ENCODE data around the gene ABCG1. TPM values are rescaled to one million over a fixed set of nuclear protein-coding genes. Genes with fewer than 3 reads are reported as not detected.

Gene ABCG1
- total and polyA plus RNA-seq, 4 donors: 1.6 to 9.7 (median 5.3) TPM

GRCh38 chr21:42243026-42243425 is 24.1 kb downstream of the ABCG1 start:
- Histone ChIP-seq H3K9me3 (ENCODE audit: control insufficient read depth in 4 of 4, low read length in 3 of 4) (no peaks in the 10 kb centered on the region), H3K36me3 (ENCODE audit: control insufficient read depth in 4 of 4, insufficient read depth in 3 of 4, low read depth in 1 of 4, low read length in 3 of 4) (no peaks in the 10 kb centered on the region), H3K4me1 (ENCODE audit: control insufficient read depth in 4 of 4, insufficient read depth in 4 of 4, low read length in 3 of 4) (no peaks in the 10 kb centered on the region), H3K9ac (ENCODE audit: low read depth in 1 of 2, low read length in 2 of 2) (no peak overlapping the region), H3K4me3 (ENCODE audit: low read depth in 1 of 3, low read length in 3 of 3) (no peak overlapping the region), H3K27ac (ENCODE audit: low read depth in 1 of 2, low read length in 2 of 2) (no peak overlapping the region), H3K27me3 (ENCODE audit: control insufficient read depth in 4 of 4, insufficient read depth in 4 of 4, low read length in 3 of 4) (no peaks in the 10 kb centered on the region)
- no peak for DNase-seq (ENCODE audit: low spot score)
- TF ChIP-seq TAF1 (conservative IDR thresholded peaks at IDR 0.05) (no peak), HNF4G (IDR thresholded peaks at IDR 0.05) (no peak), YY1 (IDR thresholded peaks at IDR 0.05) (no peak), ZBTB33 (IDR thresholded peaks at IDR 0.05) (no peak), CTCF (IDR thresholded peaks at IDR 0.05; ENCODE audit: low read depth, low read length, missing input control) (no peak), MAX (IDR thresholded peaks at IDR 0.05) (no peak), FOXA2 (IDR thresholded peaks at IDR 0.05) (no peak), SP1 (IDR thresholded peaks at IDR 0.05) (no peak), RAD21 (IDR thresholded peaks at IDR 0.05) (no peak), ATF3 (IDR thresholded peaks at IDR 0.05) (no peak), NR2F2 (IDR thresholded peaks at IDR 0.05) (no peak), FOXA1 (IDR thresholded peaks at IDR 0.05) (no peak), HNF4A (conservative IDR thresholded peaks at IDR 0.05) (no peak), RXRA (IDR thresholded peaks at IDR 0.05) (no peak), JUND (IDR thresholded peaks at IDR 0.05) (no peak), GABPA (IDR thresholded peaks at IDR 0.05 in 1 of 2, conservative IDR thresholded peaks at IDR 0.05 in 1 of 2) (no peak), EGR1 (IDR thresholded peaks at IDR 0.05; ENCODE audit: low read depth in 2 of 2) (no peak), REST (IDR thresholded peaks at IDR 0.05) (no peak)
- 91% methylated on average over 6 of the region's 6 CpGs for WGBS

Data from liver (tissue), 9 donors.